ENCODE data around the gene CCDC149.

Gene CCDC149

DNA sequence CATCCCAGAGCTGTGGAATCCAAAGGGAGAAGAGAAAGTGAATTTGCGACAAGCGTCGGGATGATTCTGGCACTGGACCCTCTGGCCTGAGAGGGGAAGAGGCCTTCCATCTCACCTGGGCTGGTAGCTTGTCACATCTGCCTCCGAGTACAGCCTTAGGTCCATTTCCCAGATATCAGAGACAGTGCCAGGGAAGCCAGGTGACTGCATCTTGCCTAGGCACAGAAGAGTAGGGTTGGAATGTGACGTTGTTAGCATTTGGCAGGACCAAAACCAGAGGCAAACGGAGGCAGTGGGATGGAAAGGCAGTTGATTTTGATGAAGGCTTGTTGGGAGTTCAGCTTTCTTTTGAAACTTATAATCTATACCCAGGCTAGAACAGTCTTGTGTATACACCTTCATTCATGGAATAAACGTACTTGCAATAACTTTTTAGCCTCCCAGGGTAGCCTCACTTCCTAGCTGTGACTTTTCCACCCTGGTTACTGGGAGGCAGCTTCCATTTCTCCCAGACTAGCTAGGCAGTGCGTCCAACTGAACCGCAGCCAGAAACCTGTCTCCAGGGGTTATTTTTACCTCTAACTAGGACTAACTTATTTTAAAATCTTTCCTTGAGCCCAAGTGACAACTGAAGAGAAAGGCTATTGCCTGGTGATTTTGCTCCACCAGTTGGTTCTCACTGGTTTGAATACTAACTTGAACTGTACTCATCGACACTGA is 111.5 kb downstream of the CCDC149 start:
- no peak for DNase-seq (ENCODE audit: low spot score)

DNA sequence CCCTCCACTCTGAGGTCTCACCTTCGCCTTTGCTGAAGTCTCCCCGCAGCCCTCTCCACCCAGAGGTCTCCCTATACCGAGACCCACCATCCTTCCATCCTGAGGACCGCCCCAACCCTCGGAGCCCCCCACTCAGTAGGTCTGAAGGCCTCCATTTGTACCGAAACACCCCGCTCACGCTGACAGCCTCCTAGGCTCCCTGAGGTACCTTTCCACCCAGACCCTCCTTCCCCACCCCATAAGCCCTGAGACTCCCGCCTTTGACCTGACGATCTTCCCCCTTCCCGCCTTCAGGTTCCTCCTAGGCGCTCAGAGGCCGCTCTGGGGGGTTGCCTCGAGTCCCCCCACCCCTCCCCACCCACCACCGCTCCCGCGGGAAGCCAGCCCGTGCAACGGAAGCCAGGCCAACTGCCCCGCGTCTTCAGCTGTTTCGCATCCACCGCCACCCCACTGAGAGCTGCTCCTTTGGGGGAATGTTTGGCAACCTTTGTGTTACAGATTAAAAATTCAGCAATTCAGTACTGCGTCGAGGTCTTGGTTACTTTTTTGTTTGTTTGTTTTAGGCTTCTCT is 112.4 kb downstream of the CCDC149 start:
- no peak for DNase-seq (ENCODE audit: low spot score)

DNA sequence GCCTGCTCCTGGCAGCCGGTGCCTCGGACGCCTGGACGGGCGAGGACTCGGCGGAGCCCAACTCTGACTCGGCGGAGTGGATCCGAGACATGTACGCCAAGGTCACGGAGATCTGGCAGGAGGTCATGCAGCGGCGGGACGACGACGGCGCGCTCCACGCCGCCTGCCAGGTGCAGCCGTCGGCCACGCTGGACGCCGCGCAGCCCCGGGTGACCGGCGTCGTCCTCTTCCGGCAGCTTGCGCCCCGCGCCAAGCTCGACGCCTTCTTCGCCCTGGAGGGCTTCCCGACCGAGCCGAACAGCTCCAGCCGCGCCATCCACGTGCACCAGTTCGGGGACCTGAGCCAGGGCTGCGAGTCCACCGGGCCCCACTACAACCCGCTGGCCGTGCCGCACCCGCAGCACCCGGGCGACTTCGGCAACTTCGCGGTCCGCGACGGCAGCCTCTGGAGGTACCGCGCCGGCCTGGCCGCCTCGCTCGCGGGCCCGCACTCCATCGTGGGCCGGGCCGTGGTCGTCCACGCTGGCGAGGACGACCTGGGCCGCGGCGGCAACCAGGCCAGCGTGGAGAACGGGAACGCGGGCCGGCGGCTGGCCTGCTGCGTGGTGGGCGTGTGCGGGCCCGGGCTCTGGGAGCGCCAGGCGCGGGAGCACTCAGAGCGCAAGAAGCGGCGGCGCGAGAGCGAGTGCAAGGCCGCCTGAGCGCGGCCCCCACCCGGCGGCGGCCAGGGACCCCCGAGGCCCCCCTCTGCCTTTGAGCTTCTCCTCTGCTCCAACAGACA is 113.1 kb downstream of the CCDC149 start:
- no peak for DNase-seq (ENCODE audit: low spot score)

GRCh38 chr4:24799196-24799543 is 113.7 kb downstream of the CCDC149 start:
- no peak for DNase-seq (ENCODE audit: low spot score)

- DNase-seq (ENCODE audit: low spot score), result no peak
These were observed 114.7 kb downstream of the CCDC149 start for GRCh38 chr4:24798036-24798610.

GRCh38 chr4:24796620-24797019 is 116.2 kb downstream of the CCDC149 start:
- DNase-seq (ENCODE audit: low spot score), result no peak

DNA sequence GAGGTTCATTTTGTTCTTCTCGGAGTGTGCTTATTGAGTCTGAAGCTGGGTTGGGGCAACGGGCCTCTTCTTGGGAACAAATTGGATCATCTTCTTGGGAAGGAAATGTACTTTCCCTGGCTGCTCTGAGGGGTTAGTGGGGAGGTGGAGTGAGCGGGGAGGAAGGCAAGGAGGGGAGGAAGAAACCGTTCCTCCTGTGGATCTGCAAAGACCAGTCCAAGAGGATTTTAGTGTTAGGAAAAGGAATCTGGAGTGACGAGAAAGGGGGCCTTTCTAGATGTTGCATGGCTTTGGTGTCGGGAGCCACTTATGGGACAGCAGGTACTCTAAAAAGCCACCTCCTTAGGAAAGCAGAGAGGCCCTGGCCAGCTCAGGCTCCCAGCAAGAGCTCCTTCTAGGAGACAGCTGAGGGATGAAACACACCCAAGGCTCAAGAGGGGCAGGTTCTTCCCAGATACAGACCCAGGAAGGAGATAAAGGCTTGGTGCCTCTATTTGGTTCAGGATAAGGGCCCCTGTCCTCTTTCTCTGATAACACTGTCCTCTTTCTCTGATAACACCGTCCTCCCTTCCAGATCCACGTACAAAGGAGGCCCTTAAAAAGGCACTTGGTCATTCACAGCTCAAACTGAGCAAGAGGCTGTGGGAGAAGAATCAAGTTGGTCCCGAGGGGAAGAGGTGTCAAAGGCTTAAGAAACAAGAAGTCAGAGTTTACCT is 117.0 kb downstream of the CCDC149 start:
- no peak for DNase-seq (ENCODE audit: low spot score)

GRCh38 chr4:24794916-24795665 is 117.8 kb downstream of the CCDC149 start, which contains the start of gene SOD3:
TSS of gene SOD3 (plus strand) at chr4:24795573. CDS start at chr4:24799522, 3,949 bp downstream.
- DNase-seq (ENCODE audit: low spot score), result no peak

DNA sequence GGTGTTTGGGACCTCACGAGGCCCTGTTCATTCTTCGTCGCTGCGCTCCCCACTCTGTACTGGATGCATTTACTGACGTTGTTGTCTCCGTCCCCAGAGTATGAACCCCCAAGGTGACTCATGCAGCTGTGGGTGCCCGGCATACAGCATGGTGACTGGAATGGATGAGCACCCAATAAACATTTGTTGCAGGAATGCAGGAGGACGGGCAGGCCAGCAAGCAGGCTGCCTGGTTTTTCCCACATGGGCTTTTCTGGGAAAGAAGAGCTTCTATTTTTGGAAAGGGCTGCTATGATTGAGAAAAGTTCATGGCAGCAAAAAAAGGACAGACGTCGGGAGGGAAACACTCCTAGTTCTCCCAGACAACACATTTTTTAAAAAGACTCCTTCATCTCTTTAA is 118.4 kb downstream of the CCDC149 start:
- no peak for DNase-seq (ENCODE audit: low spot score)

GRCh38 chr4:24794051-24794450 is 118.8 kb downstream of the CCDC149 start:
- no peak for DNase-seq (ENCODE audit: low spot score)

GRCh38 chr4:24793219-24794005 is 119.4 kb downstream of the CCDC149 start:
- no peak for DNase-seq (ENCODE audit: low spot score)

DNA sequence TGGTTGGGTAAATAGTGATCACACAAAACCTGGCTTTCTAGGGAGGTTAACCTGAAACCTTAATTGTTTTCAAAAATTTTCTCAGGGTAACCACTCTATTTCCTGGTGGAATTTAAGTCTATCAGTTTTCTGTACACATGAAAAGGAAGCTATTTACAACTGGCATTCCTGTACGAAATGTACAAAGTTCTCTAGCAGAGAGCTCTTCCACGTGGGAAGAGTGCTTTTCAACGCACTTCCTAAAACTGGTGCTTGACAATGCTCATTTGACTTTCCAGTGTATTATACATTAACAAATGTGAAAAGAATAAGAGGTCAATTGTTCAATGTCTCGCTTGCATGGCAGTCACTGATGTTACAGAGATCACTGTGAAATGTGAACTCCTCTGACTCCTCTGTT is 120.3 kb downstream of the CCDC149 start:
- no peak for DNase-seq (ENCODE audit: low spot score)

- no peak for DNase-seq (ENCODE audit: low spot score)
These were observed 121.8 kb downstream of the CCDC149 start for GRCh38 chr4:24791043-24791442.

DNA sequence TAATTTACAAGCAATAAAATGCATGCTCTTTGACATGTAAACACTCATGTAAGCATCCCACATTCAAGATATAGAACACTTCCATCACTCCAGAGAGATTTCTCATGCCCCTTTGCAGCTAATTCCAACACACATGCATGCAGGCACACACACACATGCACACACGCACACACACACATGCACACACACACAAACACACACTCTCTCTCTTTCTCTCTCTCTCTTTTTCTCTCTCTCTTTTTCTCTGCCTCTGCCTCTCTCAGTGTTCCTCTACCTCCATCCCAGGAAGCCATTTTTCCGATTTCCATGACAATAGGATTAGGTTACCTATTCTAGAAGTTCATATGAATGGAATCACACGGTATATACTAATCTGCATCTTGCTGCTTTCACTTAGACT is 129.3 kb downstream of the CCDC149 start:
- DNase-seq (ENCODE audit: low spot score), result no peak

DNA sequence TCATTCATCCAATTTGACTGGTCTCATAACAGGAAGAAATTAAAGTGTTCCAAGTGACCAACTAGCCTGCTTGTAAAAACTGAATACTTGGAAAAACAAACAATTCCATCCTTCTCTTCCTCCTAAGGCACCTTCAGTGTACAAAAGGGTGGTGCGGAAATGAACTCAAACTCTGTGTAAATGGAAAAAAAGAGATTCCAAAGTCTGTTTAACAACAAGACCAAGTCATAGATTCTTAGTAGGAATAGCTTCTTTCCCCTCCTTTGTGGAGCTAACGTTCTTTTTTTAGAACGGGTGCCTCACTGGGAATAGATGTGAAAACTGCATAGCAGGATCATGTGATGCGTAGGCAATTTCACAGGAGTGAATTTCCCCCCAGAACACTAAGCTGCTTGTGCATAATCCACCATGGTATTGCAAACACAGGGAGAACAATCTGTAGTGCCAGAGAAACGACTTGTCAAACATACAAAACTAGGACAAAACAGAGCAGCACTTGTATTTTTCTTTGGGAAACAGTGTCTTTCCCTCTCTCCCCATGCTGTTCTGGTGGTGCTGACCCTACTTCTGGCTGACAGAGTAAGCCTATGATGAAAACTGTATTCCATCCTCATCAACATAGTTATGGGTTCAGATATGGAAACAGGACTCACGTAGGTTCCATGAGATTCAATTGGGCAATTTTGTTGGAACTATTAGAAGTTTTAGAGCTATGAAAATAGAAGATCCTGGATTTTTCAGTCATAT is 130.7 kb downstream of the CCDC149 start:
- no peak for DNase-seq (ENCODE audit: low spot score)

DNA sequence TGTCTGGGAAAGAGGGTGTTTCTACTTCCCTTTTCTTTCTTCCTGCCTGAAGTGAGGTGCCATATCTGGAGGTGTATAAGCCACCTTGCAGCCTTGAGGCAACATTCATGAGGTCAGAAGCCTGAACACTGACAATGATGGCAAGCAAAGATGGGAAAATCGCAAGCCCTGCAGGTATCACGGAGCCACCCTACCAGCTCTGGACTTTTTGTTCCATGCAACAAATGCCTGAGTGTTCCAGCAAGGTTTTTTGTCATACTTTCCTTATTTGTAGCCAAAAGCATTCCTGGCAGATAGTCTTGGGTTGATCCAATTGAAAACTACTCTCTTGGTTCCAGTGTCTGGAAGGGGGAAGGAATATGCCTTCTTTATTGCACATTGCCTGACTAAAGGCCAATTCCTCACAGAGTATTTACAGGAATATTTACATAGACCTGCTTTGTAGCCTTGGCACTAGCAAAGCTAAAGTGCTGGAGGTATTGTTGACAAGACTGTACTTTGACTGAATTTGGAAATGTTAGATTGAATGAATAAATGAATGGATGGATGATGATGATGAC is 131.8 kb downstream of the CCDC149 start:
- no peak for DNase-seq (ENCODE audit: low spot score)

DNA sequence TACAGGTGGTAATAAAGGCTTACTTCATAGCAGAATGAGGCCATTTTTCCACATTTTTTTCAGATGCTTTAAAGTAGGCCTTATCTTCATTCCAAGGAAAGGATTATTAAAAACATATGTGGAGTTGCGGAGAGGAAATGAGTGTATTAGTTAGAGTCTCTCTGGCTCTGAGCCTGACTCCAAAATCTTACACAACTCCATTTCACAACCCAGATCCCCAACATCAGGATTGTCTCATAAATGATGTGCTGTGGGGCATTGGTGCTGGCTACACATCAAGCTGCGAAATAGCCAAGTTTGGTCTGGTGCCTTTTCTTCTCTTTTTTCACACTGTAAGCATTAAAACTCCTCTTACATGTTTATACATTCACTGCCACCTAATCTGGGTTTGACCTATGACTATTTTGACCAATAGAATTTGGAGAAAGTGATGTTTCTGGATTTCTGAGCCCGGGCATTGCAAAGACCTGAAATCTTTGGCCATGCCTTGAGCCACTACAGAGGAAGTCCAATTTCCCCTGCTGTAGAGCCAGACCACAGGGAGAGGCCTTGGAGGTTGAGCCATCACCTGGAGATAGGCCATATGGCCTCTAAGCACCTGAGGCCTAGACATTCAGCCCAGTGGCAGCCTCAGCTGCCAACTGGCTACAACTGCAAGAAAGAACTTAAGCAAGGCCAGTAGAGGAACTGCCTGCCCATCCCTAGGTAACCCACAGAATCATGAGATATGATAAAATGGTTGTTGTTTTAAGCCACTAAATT is 134.2 kb downstream of the CCDC149 start:
- no peak for DNase-seq (ENCODE audit: low spot score)

DNA sequence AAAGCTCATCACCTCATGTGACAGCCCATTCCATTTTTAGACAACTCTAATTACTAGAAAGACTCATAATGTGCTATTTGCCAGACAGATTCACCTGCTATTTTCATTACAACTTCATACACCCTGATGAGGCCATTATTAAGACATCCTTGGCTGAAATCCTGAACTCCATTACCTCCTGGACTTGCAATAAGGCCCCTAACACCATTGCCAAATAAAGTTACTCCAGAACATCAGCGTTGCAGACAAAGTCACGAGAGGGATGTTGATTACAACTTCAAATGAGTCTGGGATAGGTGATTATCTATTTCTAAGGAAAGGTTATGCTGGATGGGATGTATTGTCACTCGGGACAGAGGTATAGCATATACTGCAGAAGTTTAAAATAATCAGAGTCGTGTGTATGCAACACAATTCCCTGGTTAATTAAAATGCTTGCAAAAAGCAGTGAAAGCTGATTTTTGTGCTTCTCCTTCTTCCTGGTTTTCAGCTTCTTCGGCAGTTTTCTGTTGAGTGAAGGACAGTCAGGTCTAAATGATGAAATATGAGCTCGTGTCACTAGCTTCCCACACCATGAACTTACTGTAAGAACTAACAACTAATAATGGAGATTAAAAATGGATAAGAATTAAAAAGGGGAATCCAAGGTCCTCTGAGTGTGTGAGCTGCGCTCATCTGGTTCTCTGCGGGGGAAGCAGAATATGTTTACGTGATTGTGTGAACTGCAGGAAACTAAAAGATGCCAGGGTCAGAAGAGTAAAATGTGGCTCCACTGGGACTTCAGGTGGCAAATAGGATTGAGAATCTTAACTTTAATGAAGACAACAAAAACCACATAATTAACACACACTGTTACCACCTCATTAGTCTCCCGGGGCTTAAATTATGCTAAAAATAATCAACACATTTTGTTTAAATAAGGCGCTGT is 135.0 kb downstream of the CCDC149 start:
- DNase-seq (ENCODE audit: low spot score), result no peak
